Left colon (tissue), 2 donors: ENCODE data around the gene FAM117B. TPM values are rescaled to one million over a fixed set of nuclear protein-coding genes. Genes with fewer than 3 reads are reported as not detected.
A peak's percentile ranks its signal among the peaks of the same experiment; 100 is the strongest.

Experiments used
- ATAC-seq: fragments of 200-7000 bp; cut with Tn5 transposase; one replicate; pipeline ENCODE4 v1.9.1; 2020; ENCODE audit warnings: mild to moderate bottlenecking, moderate library complexity
- DNase-seq, 2 donors: peaks; one replicate each; pipeline ENCODE4 v3.0.0-alpha.2; 2020
- intact Hi-C, 2 donors: fragments of 100-400 bp; cut with DNase I in 1 of 2; cut with micrococcal nuclease in 1 of 2; formaldehyde crosslinking; loops; one replicate each; pipeline versions ENCODE4 v1.11.2 to v1.14.0; 2022; cut with DNase I, micrococcal nuclease
- total RNA-seq, 2 donors: library from RNA; stranded (reverse); fragmentation: NEBNext Ultra II Directional; extraction: Animal tissue kit (Norgen Biotek cat#: 25700); gene quantifications; one replicate each; pipeline ENCODE4 v1.2.1, GENCODE V29; 2021
- donor health status: DM: no; HTN: no; CAD: no.
- donor health status: DM: yes; HTN: yes; CAD: no.

FAM117B gene
- total RNA-seq, 2 donors from 2014 or later: 16.1 to 17.7 TPM

DNA sequence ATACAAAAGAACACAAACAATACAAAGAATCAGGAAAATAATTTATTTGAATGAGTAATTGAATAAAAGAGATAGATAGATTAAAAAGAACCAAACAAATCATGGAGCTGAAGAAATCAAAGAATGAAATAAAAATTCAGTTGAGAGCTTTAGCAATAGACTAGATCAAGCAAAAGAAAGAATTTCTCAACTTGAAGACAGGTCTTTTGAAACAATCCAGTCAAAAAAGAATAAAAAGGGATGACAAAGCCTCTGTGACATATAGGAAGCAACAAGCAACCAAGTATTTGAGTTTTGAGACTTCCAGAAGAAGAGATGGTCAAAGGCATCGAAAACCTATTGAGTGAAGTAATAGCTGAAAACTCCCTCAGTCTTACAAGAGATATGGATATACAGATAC, 108.8 kb downstream of the FAM117B start:
- ATAC-seq (no peak), DNase-seq (no peak)
- intact Hi-C loops: no loop called here

DNA sequence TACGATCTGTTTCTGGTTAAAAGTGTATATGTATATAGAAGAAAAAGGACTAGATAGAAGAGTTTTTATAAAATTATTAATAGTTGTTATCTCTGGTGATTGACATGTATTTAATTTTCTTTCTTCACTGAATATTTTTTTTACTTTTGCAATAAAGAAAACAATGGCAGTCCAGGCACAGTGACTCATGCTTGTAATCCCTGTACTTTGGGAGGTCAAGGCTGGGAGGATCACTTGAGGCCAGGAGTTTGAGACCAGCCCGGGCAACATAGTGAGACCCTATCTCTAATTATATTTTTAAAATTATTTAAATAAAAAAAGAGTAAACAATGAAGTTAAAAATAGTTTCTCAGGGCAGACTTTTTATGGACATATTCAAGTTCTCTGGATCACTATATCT, 114.7 kb downstream of the FAM117B start:
- no peak for ATAC-seq
- intact Hi-C loops: no loop called here
- no peak for DNase-seq

DNA sequence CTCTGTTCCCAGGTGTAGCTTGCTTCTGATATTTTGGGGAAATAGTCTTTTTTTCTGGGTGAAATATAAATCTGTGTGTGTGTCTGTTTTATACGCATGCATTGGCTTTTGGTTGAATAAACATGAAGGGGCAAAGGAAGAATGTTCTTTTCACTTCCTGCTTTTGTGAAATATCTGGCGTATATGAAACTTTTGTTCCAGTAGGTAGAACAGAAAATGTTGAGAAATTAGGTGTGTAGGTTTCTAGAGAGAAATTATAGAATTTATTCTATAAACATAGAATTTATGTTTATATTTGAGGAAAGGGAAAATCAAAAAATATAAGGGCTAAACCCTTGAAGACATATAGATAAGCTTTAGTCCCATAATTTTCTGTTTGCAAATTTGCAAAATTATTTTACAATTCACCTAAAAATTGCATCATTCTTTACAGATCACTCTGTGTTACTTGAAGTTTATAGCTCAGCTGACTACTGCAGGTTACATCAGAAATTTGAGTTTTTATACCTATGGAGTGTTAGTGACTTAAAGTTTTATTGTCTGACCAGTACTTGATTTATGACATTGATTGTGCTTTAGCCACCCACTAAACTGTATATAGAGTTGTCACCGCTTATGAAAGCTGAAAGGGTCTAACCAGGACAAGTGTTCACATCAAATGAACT, 116.1 kb downstream of the FAM117B start:
- ATAC-seq: peak; percentile 57
- DNase-seq: no peak
- intact Hi-C loops: no loop called here

DNA sequence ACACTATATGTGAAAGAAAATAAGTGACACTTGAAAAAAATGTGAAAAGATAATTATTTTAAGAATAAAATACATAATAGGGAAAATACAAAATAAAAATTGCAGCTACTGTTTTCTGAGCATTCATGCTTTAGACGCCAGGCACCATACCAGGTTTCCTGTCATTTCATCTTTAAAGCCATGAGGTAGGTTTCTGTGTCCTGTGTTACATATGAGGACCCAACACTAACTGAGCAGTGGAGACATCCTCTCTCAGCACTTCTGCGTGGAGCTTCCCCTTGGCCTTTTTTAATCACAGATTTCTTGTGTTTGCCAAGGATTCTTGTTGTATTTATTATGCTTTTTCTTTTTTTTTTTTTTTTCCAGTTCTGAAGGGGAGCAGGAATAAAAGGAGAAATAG, 117.3 kb downstream of the FAM117B start:
- intact Hi-C loops: no loop called here
- DNase-seq (no peak), ATAC-seq (no peak)

GRCh38 chr2:202754936-202755335, 120.2 kb downstream of the FAM117B start:
- intact Hi-C loops: no loop called here
- ATAC-seq: peak; percentile 12

GRCh38 chr2:202756598-202756997, 121.8 kb downstream of the FAM117B start:
- intact Hi-C loops: no loop called here

More at GRCh38 chr2:202754936-202755335, 120.2 kb downstream of the FAM117B start:
- DNase-seq: no peak

DNA sequence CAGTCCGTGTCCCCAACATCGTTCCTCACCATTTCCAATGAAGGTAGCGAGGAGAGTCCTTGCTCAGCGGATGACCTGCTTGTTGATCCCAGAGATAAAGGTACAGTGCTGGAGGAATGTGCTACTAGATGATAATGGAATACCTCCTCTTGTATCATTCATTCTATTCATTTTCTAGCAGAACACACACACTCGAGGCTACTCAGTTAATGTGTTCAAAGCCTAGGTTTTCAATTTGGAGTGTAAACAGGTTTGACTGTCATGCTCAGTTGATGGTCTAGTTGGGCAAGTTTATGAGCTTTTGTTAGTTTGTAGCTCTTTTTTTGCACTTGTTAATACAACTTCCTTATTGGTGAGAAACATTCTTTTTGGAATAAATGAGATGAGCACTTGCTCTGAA, 122.6 kb downstream of the FAM117B start:
- DNase-seq (no peak), ATAC-seq (peak; percentile 43)
- intact Hi-C loops: no loop called here

More at GRCh38 chr2:202756598-202756997, 121.8 kb downstream of the FAM117B start:
- DNase-seq (no peak), ATAC-seq (peak; percentile 69)

DNA sequence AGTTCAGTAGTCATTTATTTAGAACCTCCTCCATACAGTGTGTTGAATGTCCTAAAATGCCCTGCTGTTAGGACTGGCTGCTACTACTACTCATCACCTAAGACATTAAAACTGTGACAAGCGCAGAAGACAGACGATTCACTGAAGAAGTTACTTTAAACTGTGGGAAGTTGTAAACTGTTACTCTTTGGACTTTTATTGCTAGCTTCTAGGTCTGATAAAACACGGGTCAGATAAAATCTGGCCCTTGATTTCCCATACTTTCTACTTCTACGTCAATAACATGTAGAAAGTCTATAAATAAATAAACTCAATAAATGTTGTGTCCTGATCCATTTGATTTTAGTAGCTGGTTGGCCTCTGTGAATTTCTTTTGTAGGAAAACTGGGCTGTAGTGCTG, 123.4 kb downstream of the FAM117B start:
- intact Hi-C loops: no loop called here
- DNase-seq: no peak
- ATAC-seq: peak; percentile 81

DNA sequence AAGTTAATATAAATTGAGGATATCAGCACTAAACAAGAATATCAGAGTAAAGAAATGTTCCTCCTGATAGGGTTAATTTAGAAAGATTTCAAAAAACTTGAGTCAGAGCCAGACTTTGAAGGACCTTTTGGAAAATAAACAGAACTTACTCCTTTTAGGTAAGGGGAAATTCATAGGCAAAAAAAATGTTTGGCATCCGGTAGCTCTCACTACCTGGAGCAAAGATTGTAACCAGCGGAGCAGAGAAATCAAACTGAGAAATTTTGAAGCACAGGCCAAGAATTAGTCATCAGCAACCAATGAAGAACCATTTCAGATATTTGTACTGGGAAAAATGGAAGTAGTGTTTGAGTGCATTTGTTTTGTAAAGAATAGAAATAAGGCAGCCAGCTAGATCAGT, 123.8 kb downstream of the FAM117B start:
- ATAC-seq (no peak), DNase-seq (no peak)
- intact Hi-C loops: no loop called here

DNA sequence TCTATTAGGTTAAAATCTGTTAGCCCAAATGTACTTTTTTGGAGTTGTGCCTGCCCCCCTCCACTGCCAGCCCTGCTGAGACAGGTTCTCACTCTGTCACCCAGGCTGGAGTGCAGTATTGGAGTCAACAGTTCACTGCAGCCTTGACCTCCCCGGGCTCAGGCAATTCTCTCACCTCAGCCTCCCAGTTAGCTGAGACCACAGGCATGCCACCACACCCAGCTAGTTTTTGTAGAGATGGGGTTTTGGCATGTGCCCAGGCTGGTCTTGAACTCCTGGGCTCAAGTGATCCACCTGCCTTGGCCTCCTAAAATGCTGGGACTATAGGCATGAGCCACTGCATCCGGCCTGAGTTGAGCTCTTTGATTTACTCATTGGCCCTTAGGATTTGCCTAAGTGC, 126.1 kb downstream of the FAM117B start:
- intact Hi-C loops: no loop called here
- no peak for ATAC-seq

DNA sequence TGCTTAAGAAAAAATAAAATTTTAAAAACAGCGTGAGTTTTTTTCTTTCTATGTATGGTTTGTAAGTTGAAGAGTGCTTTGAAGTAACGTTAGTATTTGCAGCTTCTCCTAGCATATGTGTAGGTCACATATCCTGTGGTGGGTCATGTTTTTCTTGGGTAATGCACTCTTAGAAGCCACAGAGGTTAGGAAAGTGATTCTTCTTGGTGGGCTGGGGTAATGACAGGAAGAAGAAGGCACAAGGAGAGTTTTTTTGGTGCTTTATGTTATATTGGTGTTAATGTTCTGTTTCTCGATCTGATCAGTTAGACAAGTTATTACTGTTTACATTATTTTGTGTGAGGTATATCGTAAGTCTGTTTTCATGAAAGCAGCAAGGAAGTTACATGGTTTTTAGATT, 127.8 kb downstream of the FAM117B start:
- intact Hi-C loops: no loop called here
- DNase-seq: no peak
- ATAC-seq: no peak

More for the DNA sequence above, 126.1 kb downstream of the FAM117B start:
- DNase-seq: no peak

GRCh38 chr2:202763916-202764315, 129.1 kb downstream of the FAM117B start:
- intact Hi-C loops: no loop called here
- DNase-seq (no peak), ATAC-seq (no peak)

GRCh38 chr2:202764991-202765390, 130.2 kb downstream of the FAM117B start:
- no peak for ATAC-seq
- DNase-seq: no peak
- intact Hi-C loops: no loop called here

DNA sequence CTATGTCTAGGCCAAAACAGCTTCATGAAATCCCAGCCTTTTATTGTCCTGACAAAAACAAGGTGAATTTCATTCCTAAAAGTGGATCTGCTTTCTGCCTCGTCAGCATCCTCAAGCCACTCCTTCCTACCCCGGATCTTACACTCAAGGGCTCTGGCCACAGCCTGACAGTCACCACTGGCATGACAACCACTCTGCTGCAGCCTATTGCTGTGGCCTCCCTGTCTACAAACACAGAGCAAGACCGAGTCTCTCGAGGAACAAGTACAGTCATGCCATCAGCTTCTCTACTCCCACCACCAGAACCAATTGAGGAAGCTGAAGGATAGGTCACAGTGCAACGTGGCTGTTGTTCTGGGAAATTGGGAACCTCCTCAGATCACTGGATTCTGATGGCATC, 130.7 kb downstream of the FAM117B start:
- no peak for ATAC-seq
- DNase-seq: no peak
- intact Hi-C loops: no loop called here

DNA sequence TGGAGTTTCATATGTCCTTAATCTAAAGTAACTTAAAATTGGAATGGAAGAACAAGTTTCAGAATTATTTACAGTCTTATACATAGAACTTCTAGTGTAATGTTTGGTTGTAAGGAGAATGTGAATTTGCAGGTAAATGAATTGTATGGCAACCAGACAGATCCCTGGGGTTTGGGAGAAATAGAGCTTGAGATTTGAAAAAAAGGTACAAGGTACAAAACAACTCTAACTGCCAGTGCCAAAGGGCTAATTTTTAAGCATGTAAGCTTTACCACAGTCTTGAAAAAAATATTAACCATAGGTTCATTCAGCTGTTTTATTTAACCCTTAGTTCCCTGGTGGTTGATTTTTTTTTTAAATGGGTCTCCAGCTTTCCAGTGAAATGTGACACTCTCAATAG, 133.5 kb downstream of the FAM117B start:
- intact Hi-C loops: no loop called here
- no peak for DNase-seq
- peak; percentile 42 for ATAC-seq

GRCh38 chr2:202769201-202769600, 134.4 kb downstream of the FAM117B start:
- DNase-seq: no peak
- intact Hi-C loops: no loop called here
- ATAC-seq: no peak

DNA sequence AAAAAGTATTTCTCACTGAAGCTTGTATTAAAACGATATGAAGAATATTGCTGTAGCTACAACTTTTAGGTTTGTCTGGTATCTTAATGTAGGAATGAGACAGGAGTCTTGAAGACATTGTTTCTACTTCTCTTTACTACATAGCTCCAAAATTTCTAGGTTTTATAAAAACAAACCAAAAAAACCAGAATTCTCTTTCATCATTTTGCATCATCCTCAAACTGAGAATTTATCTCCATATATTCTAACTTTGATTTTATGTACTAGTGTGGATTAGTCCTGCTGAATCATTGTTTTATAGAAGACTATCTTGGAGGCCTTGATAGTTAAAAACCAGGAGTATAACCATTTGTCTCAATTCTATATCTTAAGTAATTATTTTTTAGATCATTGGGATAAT, 136.6 kb downstream of the FAM117B start:
- ATAC-seq (no peak), DNase-seq (no peak)
- intact Hi-C loops: no loop called here

DNA sequence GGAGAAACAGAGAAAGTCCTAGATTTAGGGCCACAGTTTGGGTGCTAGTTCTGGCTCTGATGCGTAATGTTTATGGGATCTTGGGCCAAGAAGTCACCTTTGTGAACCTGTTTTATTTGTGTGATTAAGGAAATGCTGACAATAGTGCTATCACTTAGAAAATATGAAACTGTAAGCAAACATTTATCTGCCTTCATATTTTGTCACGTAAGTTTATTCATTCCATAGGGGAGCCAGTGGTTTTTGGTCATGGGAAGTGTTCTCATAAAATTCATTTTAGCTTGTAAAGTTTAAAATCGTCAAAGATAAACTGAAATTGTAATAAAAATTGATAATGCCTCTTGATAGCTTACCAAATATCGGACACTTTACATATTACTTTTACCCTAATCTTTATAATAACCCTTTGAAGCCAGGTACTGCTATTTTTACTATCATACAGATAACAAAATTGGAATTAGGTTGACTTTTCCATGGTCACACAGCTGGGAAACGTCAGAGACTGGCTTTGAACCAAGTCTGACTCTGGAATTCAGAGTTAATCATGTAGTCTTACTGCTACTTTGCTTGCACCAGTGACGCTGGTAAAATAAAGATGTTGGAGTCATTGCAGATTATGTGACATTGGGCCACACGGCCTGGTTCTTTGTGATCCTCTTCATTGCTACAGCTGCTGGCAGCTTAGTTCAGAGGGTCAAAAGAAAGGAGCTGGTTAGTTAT, 137.1 kb downstream of the FAM117B start:
- DNase-seq: no peak
- no peak for ATAC-seq
- intact Hi-C loops: no loop called here

DNA sequence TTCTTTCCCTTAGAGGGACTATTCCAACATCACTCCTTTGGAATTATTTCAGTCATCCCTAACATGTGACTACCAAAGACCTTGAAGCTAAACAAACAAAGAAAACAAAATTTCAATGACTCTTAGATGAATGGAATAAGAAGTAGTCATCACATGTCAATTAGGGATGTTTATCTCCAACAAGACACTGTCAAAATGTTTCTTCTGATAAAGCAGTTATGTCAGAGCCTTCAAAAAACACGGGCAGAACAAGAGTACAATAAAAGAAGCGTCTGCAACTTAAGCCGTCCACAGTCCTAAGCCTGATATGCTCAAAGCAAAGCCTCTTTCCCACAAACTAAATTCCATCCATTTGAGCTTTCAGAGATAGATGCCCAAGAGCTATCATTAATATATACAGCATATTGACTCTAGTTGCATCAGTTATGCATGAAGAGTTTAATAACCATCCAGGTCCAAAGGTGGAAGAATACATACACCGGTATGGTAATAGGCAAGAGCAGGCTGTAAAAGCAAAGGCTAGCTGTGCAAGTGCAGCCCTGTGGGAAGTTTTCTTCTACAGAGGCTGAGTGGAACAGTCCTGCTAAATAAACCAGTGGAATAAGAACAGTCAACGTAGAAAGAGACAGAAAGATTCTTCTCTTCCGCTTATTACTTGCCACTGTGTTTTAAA, 138.7 kb downstream of the FAM117B start:
- intact Hi-C loops: no loop called here
- no peak for DNase-seq
- ATAC-seq: peak; percentile 99

GRCh38 chr2:202774104-202774503, 139.3 kb downstream of the FAM117B start:
- ATAC-seq (no peak), DNase-seq (no peak)
- intact Hi-C loops: no loop called here
